Panc1 (cell line): ENCODE results near the gene TKT.

ENCODE experiments used
- SIN3A ChIP-seq: IDR thresholded peaks from 2 replicates; pipeline ENCODE4 v1.6.1; 2012; ENCODE audit warnings: low read depth, mild to moderate bottlenecking, low read length, moderate library complexity, borderline replicate concordance; ENCODE audit not compliant: insufficient read depth
- TF ChIP-seq, protein P1 (sequence below): fragments of 450-650 bp; IDR thresholded peaks from 2 replicates; pipeline ENCODE4 v1.5.1; 2017; ENCODE audit warnings: mild to moderate bottlenecking

DNA sequence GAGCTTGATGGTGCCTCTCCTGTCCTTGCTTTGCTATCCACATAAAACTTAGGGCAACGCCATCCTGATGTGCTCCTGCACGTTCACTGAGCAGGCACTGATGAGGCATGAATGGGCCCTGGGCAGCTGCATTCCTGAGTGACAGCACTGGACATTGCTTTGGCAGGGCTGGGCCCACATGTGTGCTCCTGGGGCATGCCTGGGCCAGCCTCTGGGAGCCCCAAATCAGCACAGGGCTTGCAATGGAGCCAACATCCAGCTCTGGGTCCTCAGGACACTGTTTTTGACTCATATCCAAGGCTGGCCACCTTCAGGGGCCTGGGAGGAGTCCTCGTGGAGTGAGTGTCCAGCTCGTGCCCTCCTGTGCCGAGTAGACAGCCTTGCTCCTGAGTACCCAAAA is 5.9 kb upstream of the TKT start:
- TF ChIP-seq SIN3A = no peak
- TF ChIP-seq, protein P1, sequence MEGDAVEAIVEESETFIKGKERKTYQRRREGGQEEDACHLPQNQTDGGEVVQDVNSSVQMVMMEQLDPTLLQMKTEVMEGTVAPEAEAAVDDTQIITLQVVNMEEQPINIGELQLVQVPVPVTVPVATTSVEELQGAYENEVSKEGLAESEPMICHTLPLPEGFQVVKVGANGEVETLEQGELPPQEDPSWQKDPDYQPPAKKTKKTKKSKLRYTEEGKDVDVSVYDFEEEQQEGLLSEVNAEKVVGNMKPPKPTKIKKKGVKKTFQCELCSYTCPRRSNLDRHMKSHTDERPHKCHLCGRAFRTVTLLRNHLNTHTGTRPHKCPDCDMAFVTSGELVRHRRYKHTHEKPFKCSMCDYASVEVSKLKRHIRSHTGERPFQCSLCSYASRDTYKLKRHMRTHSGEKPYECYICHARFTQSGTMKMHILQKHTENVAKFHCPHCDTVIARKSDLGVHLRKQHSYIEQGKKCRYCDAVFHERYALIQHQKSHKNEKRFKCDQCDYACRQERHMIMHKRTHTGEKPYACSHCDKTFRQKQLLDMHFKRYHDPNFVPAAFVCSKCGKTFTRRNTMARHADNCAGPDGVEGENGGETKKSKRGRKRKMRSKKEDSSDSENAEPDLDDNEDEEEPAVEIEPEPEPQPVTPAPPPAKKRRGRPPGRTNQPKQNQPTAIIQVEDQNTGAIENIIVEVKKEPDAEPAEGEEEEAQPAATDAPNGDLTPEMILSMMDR = no peak
